GM12892 (cell line): ENCODE measurements around the gene CYP27C1.

ENCODE experiments used
- POLR2A ChIP-seq: IDR thresholded peaks from 2 replicates; pipeline ENCODE4 v1.6.1; 2011; ENCODE audit warnings: low read depth, low read length, control low read depth
- POLR2AphosphoS5 ChIP-seq: IDR thresholded peaks from 2 replicates; pipeline ENCODE4 v1.6.1; 2011; ENCODE audit warnings: low read depth, low read length, control low read depth

- TF ChIP-seq POLR2A (no peak), POLR2AphosphoS5 (no peak)
Observed at GRCh38 chr2:127200962-127201361, 19.1 kb downstream of the CYP27C1 start.
